Memory B cell (primary cell): Measurements from ENCODE around the gene ATP5F1A.
"Not testable (repeated sequence)": the region's sequence is repeated elsewhere in the genome, so short reads cannot be mapped to it uniquely, and the experiment has no call there.

Source experiments
- ATAC-seq: fragments of 150-1000 bp; cut with Tn5 transposase; 2 replicates; pipeline ENCODE4 v1.10.0; 2021; ENCODE audit warnings: low read depth, mild to moderate bottlenecking, moderate library complexity
- DNase-seq, 2 donors: peaks; one replicate each; pipeline ENCODE4 v3.0.0; 2022; ENCODE audit warnings: low spot score in 2 of 2
- H3K27ac Mint-ChIP-seq: one replicate; pipeline ENCODE4 v1.8.0; 2022; ENCODE audit warnings: mild to moderate bottlenecking, moderate library complexity, mixed read lengths
- H3K27me3 Mint-ChIP-seq: one replicate; pipeline ENCODE4 v1.8.0; 2022; ENCODE audit warnings: mixed read lengths
- H3K36me3 Mint-ChIP-seq: one replicate; pipeline ENCODE4 v1.8.0; 2022; ENCODE audit warnings: mild to moderate bottlenecking, mixed read lengths
- H3K4me1 Mint-ChIP-seq: one replicate; pipeline ENCODE4 v1.8.0; 2022; ENCODE audit warnings: mixed read lengths
- H3K4me3 Mint-ChIP-seq: one replicate; pipeline ENCODE4 v1.8.0; 2022; ENCODE audit warnings: mild to moderate bottlenecking, moderate library complexity, mixed read lengths
- H3K9me3 Mint-ChIP-seq: one replicate; pipeline ENCODE4 v1.8.0; 2022; ENCODE audit warnings: mixed read lengths

The ATP5F1A gene

DNA sequence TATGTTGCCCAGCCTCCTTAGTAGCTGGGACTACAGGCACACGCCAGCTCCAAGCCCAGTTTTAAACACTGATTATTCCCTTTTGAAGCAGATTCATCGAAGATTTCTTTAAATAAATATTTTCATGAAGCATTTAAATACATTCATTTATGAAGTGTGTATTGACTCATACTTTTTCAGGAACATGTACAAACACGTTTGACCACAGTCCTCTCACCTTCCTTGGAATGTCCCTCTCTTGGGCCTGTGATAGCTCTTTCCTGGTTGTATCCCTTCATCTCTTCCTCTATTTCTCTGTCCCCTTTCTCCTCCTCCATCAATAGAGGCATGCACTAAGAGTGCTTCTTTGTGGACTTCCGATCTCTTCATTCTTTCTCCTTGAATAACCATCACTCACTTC, 28.6 kb downstream of the ATP5F1A start:
- Mint-ChIP-seq H3K36me3 (no peaks in the 10 kb centered on the region), H3K4me1 (peaks cover 13% of the 10 kb centered on the region), H3K4me3 (no peak overlapping the region), H3K9me3 (peaks cover 2% of the 10 kb centered on the region), H3K27ac (no peak overlapping the region), H3K27me3 (peaks cover 10% of the 10 kb centered on the region)
- no peak for DNase-seq
- no peak for ATAC-seq

DNA sequence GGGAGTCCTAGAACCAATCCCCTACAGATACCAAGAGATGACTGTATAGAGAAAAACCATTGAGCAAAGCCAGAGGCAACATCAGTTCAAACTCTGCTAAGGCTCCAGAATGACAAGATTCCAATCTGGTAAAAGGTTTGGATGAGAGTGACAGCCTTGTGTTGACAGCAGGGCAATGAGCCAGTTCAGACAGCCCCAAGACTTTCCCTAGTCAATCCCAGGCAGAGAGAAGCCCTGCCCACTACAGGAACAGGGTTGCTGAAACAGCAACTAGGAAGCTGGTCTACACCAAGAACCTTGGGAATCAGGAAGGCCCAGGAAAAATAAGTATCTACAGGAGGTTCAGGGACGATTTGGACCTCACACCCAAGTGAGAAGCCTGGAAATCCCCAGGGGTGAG, 29.3 kb downstream of the ATP5F1A start:
- H3K4me3 Mint-ChIP-seq: no peak overlapping the region
- peaks cover 2% of the 10 kb centered on the region for H3K9me3 Mint-ChIP-seq
- H3K27ac Mint-ChIP-seq: no peak overlapping the region
- H3K27me3 Mint-ChIP-seq: peaks cover 10% of the 10 kb centered on the region
- no peak for ATAC-seq
- peaks cover 10% of the 10 kb centered on the region for H3K4me1 Mint-ChIP-seq
- no peak for DNase-seq
- no peaks in the 10 kb centered on the region for H3K36me3 Mint-ChIP-seq

DNA sequence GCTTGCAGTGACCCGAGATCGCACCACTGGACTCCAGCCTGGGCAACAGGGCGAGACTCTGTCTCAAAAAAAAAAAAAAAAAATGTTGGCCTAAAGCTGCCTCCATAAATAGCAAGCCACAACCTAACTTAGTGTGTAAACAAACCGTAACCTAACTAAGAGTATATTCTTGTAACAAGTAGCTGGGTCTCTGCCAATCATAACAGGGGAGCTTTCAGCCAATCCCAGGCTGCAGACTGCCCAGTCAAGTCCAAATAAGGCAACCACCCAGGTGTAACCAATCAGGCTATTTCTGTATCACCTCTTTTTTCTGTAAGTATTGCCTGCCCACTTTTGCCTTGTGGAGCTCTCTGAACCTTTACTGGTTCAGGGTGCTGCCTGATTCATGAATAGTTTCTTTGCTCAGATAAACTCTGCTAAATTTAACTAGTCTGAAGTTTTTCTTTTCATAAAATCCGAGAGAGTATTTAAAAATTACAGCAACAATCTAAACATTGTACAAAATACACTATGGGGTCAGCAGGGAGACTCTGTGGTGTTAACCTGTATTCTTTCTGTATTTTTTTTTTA, 30.6 kb downstream of the ATP5F1A start:
- Mint-ChIP-seq H3K27ac (no peak overlapping the region), H3K27me3 (peaks cover 6% of the 10 kb centered on the region), H3K4me1 (peaks cover 8% of the 10 kb centered on the region), H3K9me3 (peaks cover 2% of the 10 kb centered on the region), H3K4me3 (no peak overlapping the region), H3K36me3 (no peaks in the 10 kb centered on the region)
- ATAC-seq (no peak), DNase-seq (no peak)

DNA sequence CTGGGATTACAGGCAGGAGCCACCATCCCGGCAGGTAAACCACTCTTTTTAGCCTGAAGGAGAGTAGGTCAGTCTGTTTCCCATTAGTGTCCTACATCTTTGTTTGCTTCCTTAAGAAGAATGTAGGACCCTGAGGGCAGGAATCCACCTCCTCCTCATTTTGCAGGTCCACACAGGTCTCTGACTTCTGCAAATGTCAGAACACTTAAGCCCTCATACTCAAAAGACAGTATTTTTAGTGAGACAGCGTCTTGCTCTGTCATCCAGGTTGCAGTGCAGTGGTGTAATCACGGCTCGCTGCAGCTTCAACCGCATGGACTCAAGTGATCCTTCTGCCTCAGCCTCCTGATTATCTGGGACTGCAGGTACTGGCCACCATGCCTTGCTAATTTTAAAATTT, 35.3 kb downstream of the ATP5F1A start:
- Mint-ChIP-seq H3K36me3 (no peaks in the 10 kb centered on the region), H3K4me3 (no peak overlapping the region), H3K27me3 (peaks cover 1% of the 10 kb centered on the region), H3K9me3 (peaks cover 2% of the 10 kb centered on the region), H3K4me1 (no peaks in the 10 kb centered on the region), H3K27ac (no peak overlapping the region)
- no peak for ATAC-seq
- DNase-seq: no peak

DNA sequence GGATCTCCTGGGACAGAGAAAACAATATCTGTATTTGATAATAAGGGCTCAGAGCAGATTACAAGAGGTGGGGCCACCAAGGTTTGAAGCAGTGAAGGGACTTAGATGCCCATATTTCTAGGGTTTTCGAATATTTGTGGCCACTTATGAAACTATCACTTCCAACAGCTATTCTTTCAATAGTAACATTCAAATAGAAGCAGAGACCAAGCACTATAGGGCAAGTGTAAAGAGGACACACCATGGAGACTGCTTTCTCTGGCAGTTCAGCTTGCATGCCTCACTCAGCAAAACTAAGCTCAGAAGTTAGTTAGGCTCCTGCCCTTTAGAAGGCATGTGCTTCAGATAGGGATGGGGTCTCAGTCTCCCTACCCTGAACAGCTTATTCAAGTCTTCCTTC, 36.3 kb downstream of the ATP5F1A start:
- ATAC-seq: no peak

DNA sequence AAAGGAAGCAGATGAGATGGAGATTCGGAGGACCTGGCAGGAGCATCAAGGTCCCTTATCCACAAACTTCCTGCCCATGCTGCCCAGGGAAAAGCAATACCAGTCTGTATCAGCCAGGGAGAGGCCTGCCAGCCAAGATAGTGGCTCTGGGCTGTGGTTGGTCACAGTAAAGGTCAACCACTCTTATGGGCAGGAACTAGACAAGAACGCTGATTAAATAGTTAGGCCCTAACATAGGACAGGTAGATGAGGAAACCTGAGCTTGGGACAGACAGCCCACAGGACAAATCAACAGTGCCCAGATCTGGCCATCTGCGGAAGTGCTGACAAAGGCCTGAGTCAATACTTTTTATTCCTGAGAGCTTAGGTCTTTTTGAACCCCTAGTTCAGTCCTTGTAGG, 36.7 kb downstream of the ATP5F1A start:
- H3K36me3 Mint-ChIP-seq: no peaks in the 10 kb centered on the region
- no peaks in the 10 kb centered on the region for H3K4me1 Mint-ChIP-seq
- DNase-seq: no peak
- peaks cover 1% of the 10 kb centered on the region for H3K27me3 Mint-ChIP-seq
- no peak overlapping the region for H3K4me3 Mint-ChIP-seq
- H3K27ac Mint-ChIP-seq: no peak overlapping the region
- no peak for ATAC-seq
- no peaks in the 10 kb centered on the region for H3K9me3 Mint-ChIP-seq

More for the DNA sequence above, 36.3 kb downstream of the ATP5F1A start:
- H3K27ac Mint-ChIP-seq: no peak overlapping the region
- peaks cover 1% of the 10 kb centered on the region for H3K27me3 Mint-ChIP-seq
- H3K4me1 Mint-ChIP-seq: no peaks in the 10 kb centered on the region
- H3K9me3 Mint-ChIP-seq: no peaks in the 10 kb centered on the region
- H3K4me3 Mint-ChIP-seq: no peak overlapping the region
- no peaks in the 10 kb centered on the region for H3K36me3 Mint-ChIP-seq
- no peak for DNase-seq

DNA sequence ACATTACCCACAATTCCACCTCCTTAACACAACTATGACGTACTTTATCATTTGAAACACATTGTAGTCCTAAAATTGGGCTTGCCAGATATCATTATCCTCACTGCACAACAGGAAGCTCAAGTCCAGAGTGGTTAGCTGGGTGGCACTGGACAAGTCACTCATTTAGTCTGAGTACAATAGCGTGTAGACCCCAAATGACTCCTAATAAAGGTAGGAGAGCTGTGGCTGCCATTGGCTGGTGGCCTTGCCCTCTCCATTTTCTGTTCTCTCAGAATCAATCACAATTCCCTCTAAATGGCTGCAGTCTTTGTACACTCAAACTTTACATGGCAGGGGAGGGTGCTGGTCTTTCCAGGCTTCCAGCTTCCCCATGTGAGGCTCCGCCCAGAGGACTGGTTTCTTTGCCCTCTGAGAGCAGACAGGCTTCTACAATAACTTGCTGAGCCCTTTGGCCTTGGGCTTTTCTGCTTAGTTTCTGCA, 37.7 kb downstream of the ATP5F1A start:
- Mint-ChIP-seq H3K27ac (no peak overlapping the region), H3K9me3 (no peaks in the 10 kb centered on the region), H3K4me1 (no peaks in the 10 kb centered on the region), H3K36me3 (no peaks in the 10 kb centered on the region), H3K4me3 (no peak overlapping the region), H3K27me3 (peaks cover 1% of the 10 kb centered on the region)
- ATAC-seq (no peak), DNase-seq (no peak)

DNA sequence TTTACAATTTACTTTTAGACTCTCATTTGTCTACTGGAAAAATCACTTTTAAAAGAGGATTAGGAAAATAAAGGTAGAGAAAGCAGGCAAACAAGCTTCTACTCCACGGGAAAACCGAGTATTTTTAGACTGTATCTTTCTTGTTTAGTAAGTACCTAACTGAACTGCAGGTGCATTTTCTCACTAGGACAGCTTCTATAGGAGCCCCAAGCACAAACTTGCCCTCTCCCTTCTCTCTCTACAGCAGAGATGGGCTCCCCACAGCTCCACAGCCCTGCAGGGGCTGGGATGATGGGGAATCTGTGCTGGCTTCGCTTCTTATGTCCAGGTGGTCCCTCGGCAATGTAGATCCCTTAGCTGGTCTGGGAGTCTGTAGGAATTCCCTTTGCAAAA, 42.3 kb downstream of the ATP5F1A start:
- ATAC-seq (no peak), DNase-seq (no peak)
- Mint-ChIP-seq H3K9me3 (no peaks in the 10 kb centered on the region), H3K27ac (no peak overlapping the region), H3K4me1 (no peaks in the 10 kb centered on the region), H3K4me3 (no peak overlapping the region), H3K27me3 (no peaks in the 10 kb centered on the region), H3K36me3 (no peaks in the 10 kb centered on the region)

DNA sequence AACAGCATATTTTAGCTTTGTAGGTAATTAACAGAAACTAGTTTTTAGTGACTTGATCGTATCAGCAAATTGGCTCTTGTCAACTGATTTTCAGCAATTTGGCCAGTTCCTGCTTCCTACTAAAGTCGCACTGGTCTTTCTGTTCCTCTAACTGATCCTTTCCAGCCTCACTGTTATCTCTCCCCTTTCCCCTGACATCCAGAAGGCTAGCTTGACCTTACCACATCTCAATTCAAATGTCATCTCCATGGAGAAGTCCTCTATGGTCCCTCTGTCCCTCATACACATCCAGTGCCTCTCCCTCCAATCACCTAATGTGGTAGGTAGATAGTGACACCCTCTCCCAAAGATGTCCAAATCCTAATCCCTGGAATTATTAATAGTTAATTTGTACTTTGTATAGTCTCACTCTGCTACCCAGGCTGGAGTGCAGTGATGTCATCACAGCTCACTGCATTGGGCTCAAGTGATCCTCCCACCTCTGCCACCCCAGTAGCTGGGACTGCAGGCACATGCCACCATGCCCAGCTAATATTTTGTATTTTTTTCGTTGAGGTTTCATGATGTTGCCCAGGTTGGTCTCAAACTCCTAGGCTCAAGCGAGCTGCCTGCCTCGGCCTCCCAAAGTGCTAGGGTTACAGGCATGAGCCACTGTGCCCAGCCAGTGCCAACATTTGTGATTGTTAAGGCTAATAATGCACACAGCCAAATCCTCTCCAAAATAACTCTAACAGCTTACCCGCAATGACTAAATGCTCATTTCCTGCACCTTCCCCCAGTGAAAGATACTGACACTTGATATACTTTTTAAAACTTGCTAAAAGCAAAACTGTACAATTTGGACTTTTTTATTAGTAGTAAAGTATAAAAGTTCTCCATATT, 42.9 kb downstream of the ATP5F1A start:
- DNase-seq: no peak
- no peak for ATAC-seq
- H3K4me1 Mint-ChIP-seq: no peaks in the 10 kb centered on the region
- H3K36me3 Mint-ChIP-seq: no peaks in the 10 kb centered on the region
- no peak overlapping the region for H3K27ac Mint-ChIP-seq
- H3K9me3 Mint-ChIP-seq: no peaks in the 10 kb centered on the region
- H3K4me3 Mint-ChIP-seq: no peak overlapping the region
- H3K27me3 Mint-ChIP-seq: no peaks in the 10 kb centered on the region

DNA sequence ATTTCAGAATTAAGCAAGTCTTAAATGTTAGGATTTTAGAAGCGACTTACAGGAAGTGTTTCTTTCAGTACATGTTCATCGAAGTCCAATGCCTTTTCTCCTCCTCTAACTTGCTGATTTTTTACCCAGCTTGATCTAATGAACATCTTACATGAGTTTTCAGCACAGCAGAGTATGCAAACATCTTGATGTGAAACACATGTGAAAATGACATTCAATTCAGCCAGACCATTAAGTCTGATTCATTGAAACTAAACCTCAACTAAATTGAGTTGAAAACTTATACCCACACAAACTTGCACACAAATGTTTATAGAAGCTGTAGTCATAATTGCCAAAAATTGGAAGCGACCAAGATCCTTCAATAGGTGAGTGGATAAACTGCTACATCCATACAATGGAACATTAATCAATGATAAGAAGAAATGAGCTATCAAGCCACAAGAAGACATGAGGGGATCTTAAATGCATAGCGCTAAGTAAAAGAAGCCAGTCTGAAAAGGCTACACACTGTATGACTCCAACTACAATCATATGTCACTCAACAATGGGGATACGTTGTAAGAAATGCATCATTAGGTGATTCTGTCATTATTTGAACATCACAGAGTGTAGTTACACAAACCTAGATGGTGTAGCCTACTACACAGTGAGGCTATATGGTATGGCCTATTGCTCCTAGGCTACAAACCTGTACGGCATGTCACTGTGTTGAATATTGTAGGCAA, 44.6 kb downstream of the ATP5F1A start:
- DNase-seq: no peak
- H3K27me3 Mint-ChIP-seq: peaks cover 1% of the 10 kb centered on the region
- no peak overlapping the region for H3K4me3 Mint-ChIP-seq
- no peaks in the 10 kb centered on the region for H3K4me1 Mint-ChIP-seq
- H3K27ac Mint-ChIP-seq: no peak overlapping the region
- ATAC-seq: no peak
- no peaks in the 10 kb centered on the region for H3K36me3 Mint-ChIP-seq
- no peaks in the 10 kb centered on the region for H3K9me3 Mint-ChIP-seq

DNA sequence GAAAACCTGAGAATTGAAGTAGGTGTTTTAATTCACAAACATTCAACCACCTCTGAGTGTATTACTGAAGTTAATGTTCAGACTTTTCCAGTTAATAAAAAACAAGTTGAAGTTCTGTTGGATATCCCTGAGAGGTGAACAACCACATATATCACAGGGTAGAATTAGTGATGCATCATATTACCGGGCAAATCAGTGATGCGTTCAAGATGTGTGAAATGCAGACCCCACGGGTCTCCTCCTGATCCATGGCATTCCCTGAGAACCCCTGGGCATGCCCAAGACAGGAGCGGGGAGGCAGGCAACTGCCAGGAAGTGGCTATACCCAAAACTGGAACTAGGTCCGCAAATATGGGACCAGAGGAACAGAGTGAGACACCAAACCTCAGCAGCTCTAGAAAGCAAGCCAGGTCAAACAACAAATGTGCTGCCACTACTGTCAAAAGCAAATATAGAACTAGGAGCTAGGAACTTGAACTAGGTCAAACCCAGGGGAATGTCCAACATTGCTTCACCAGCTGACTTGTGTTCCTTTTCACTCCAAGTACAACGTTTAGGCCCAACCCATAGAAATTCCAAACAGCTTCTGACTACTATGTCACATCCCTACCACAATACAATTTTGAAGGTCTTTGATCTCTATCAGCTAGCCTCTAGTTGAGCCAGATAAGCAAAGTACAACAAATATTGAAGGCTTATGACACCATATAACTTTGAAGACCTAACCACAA, 46.2 kb downstream of the ATP5F1A start:
- no peaks in the 10 kb centered on the region for H3K36me3 Mint-ChIP-seq
- no peaks in the 10 kb centered on the region for H3K4me1 Mint-ChIP-seq
- no peak overlapping the region for H3K4me3 Mint-ChIP-seq
- ATAC-seq (no peak), DNase-seq (no peak)
- H3K27me3 Mint-ChIP-seq: peaks cover 4% of the 10 kb centered on the region
- H3K9me3 Mint-ChIP-seq: no peaks in the 10 kb centered on the region
- no peak overlapping the region for H3K27ac Mint-ChIP-seq

DNA sequence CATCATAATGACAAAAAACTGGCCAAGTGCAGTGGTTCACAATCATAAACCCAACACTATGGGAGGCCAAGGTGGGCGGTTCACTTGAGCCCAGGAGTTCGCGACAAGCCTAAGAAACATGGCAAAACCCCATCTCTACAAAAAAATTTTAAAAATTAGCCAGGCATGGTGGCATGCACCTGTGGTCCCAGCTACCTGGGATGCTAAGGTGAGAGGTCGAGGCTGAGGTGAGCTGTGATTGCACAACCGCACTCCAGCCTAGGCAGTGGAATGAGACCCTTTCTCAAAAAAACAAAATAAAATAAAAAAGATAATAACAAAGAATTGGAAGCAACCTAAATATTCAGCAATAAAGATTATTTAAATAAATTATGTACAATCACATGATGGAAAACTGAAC, 47.8 kb downstream of the ATP5F1A start:
- no peak for DNase-seq
- H3K9me3 Mint-ChIP-seq: no peaks in the 10 kb centered on the region
- peaks cover 4% of the 10 kb centered on the region for H3K27me3 Mint-ChIP-seq
- H3K4me3 Mint-ChIP-seq: no peak overlapping the region
- no peaks in the 10 kb centered on the region for H3K4me1 Mint-ChIP-seq
- no peak for ATAC-seq
- H3K27ac Mint-ChIP-seq: no peak overlapping the region
- no peaks in the 10 kb centered on the region for H3K36me3 Mint-ChIP-seq

DNA sequence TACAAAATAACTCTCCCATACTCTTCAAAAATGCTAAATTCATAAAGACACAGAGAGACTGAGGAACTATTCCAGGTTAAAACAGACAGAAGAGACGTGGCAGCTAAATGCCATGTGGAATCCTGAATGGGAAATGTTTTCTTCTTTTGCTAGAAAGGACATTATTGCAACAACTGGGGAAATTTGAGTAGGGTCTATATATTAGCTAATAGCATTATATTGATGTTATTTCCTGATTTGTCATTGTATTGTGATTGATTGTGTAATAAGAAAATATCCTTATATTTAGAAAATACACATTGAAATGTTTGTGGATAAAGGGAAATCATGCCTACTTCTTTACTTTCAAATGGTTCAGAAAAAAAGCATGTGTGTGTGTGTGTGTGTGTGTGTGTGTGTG, 49.5 kb downstream of the ATP5F1A start:
- Mint-ChIP-seq H3K36me3 (no peaks in the 10 kb centered on the region), H3K4me1 (no peaks in the 10 kb centered on the region), H3K27ac (no peak overlapping the region), H3K4me3 (no peak overlapping the region), H3K9me3 (no peaks in the 10 kb centered on the region), H3K27me3 (peaks cover 4% of the 10 kb centered on the region)
- no peak for DNase-seq
- no peak for ATAC-seq

DNA sequence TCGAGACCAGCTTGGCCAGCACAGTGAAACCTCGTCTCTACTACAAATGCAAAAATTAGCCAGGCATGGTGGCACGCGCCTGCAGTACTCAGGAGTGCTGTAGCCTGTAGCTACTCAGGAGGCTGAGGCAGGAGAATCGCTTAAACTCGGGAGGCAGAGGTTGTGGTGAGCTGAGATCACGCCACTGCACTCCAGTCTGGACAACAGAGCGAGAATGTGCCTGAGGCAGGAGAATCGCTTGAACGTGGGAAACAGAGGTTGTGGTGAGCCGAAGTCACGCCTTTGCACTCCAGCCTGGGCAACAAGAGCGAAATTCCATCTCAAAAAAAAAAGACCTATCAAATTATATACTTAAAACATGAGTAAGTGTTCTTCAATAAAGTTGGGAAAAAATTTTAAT, 50.7 kb downstream of the ATP5F1A start:
- not testable (repeated sequence) for ATAC-seq, H3K27ac Mint-ChIP-seq, H3K9me3 Mint-ChIP-seq, H3K4me1 Mint-ChIP-seq, H3K27me3 Mint-ChIP-seq, DNase-seq, H3K4me3 Mint-ChIP-seq, H3K36me3 Mint-ChIP-seq
